ENCODE results near the gene COX8A.

Gene COX8A

GRCh38 chr11:64007629-64008282 is 33.3 kb downstream of the COX8A start:
- Histone ChIP-seq H3K4me3 (ENCODE audit: low read length) (peak overlapping the region; percentile 47), H3K4me1 (ENCODE audit: control insufficient read depth, low read depth, low read length) (no peaks in the 10 kb centered on the region), H3K27ac (ENCODE audit: low read length) (no peak overlapping the region), H3K9me3 (ENCODE audit: control insufficient read depth, low read depth, low read length) (no peaks in the 10 kb centered on the region), H3K27me3 (ENCODE audit: control insufficient read depth, insufficient read depth, low read length) (peaks cover 74% of the 10 kb centered on the region), H3K36me3 (ENCODE audit: control insufficient read depth, low read depth, low read length) (no peaks in the 10 kb centered on the region), H3K9ac (ENCODE audit: low read length) (no peak overlapping the region)

- Histone ChIP-seq H3K36me3 (ENCODE audit: control insufficient read depth, low read depth, low read length) (no peaks in the 10 kb centered on the region), H3K27ac (ENCODE audit: low read length) (no peak overlapping the region), H3K27me3 (ENCODE audit: control insufficient read depth, insufficient read depth, low read length) (peaks cover 73% of the 10 kb centered on the region), H3K4me3 (ENCODE audit: low read length) (peak overlapping the region; percentile 47), H3K4me1 (ENCODE audit: control insufficient read depth, low read depth, low read length) (no peaks in the 10 kb centered on the region), H3K9ac (ENCODE audit: low read length) (no peak overlapping the region), H3K9me3 (ENCODE audit: control insufficient read depth, low read depth, low read length) (no peaks in the 10 kb centered on the region)
Observed at GRCh38 chr11:64008283-64008913, 34.0 kb downstream of the COX8A start.

- no peaks in the 10 kb centered on the region for H3K4me1 ChIP-seq (ENCODE audit: control insufficient read depth, low read depth, low read length)
- H3K36me3 ChIP-seq (ENCODE audit: control insufficient read depth, low read depth, low read length), result no peaks in the 10 kb centered on the region
- H3K27me3 ChIP-seq (ENCODE audit: control insufficient read depth, insufficient read depth, low read length), result peaks cover 77% of the 10 kb centered on the region
- H3K27ac ChIP-seq (ENCODE audit: low read length), result no peak overlapping the region
- H3K9me3 ChIP-seq (ENCODE audit: control insufficient read depth, low read depth, low read length), result no peaks in the 10 kb centered on the region
- no peak overlapping the region for H3K4me3 ChIP-seq (ENCODE audit: low read length)
- H3K9ac ChIP-seq (ENCODE audit: low read length), result no peak overlapping the region
Observed at GRCh38 chr11:64008914-64009633, 34.7 kb downstream of the COX8A start.

- Histone ChIP-seq H3K9me3 (ENCODE audit: control insufficient read depth, low read depth, low read length) (no peaks in the 10 kb centered on the region), H3K36me3 (ENCODE audit: control insufficient read depth, low read depth, low read length) (no peaks in the 10 kb centered on the region), H3K27ac (ENCODE audit: low read length) (no peak overlapping the region), H3K4me3 (ENCODE audit: low read length) (no peak overlapping the region), H3K27me3 (ENCODE audit: control insufficient read depth, insufficient read depth, low read length) (peaks cover 77% of the 10 kb centered on the region), H3K9ac (ENCODE audit: low read length) (no peak overlapping the region), H3K4me1 (ENCODE audit: control insufficient read depth, low read depth, low read length) (no peaks in the 10 kb centered on the region)
Observed at GRCh38 chr11:64009710-64010109, 35.3 kb downstream of the COX8A start.

- peaks cover 77% of the 10 kb centered on the region for H3K27me3 ChIP-seq (ENCODE audit: control insufficient read depth, insufficient read depth, low read length)
- H3K4me3 ChIP-seq (ENCODE audit: low read length), result no peak overlapping the region
- no peaks in the 10 kb centered on the region for H3K9me3 ChIP-seq (ENCODE audit: control insufficient read depth, low read depth, low read length)
- no peaks in the 10 kb centered on the region for H3K4me1 ChIP-seq (ENCODE audit: control insufficient read depth, low read depth, low read length)
- no peak overlapping the region for H3K9ac ChIP-seq (ENCODE audit: low read length)
- H3K27ac ChIP-seq (ENCODE audit: low read length), result no peak overlapping the region
- no peaks in the 10 kb centered on the region for H3K36me3 ChIP-seq (ENCODE audit: control insufficient read depth, low read depth, low read length)
Observed at GRCh38 chr11:64010783-64011182, 36.4 kb downstream of the COX8A start.

- no peaks in the 10 kb centered on the region for H3K9me3 ChIP-seq (ENCODE audit: control insufficient read depth, low read depth, low read length)
- no peaks in the 10 kb centered on the region for H3K4me1 ChIP-seq (ENCODE audit: control insufficient read depth, low read depth, low read length)
- H3K9ac ChIP-seq (ENCODE audit: low read length), result no peak overlapping the region
- no peaks in the 10 kb centered on the region for H3K36me3 ChIP-seq (ENCODE audit: control insufficient read depth, low read depth, low read length)
- H3K27ac ChIP-seq (ENCODE audit: low read length), result no peak overlapping the region
- H3K27me3 ChIP-seq (ENCODE audit: control insufficient read depth, insufficient read depth, low read length), result peaks cover 71% of the 10 kb centered on the region
- no peak overlapping the region for H3K4me3 ChIP-seq (ENCODE audit: low read length)
Observed at GRCh38 chr11:64011371-64011770, 37.0 kb downstream of the COX8A start.

GRCh38 chr11:64013141-64013896 is 38.9 kb downstream of the COX8A start:
- Histone ChIP-seq H3K27me3 (ENCODE audit: control insufficient read depth, insufficient read depth, low read length) (peaks cover 51% of the 10 kb centered on the region), H3K4me3 (ENCODE audit: low read length) (no peak overlapping the region), H3K4me1 (ENCODE audit: control insufficient read depth, low read depth, low read length) (no peaks in the 10 kb centered on the region), H3K9me3 (ENCODE audit: control insufficient read depth, low read depth, low read length) (no peaks in the 10 kb centered on the region), H3K36me3 (ENCODE audit: control insufficient read depth, low read depth, low read length) (no peaks in the 10 kb centered on the region), H3K9ac (ENCODE audit: low read length) (no peak overlapping the region), H3K27ac (ENCODE audit: low read length) (no peak overlapping the region)

GRCh38 chr11:64014356-64014755 is 39.9 kb downstream of the COX8A start:
- H3K9me3 ChIP-seq (ENCODE audit: control insufficient read depth, low read depth, low read length), result no peaks in the 10 kb centered on the region
- H3K4me1 ChIP-seq (ENCODE audit: control insufficient read depth, low read depth, low read length), result no peaks in the 10 kb centered on the region
- no peaks in the 10 kb centered on the region for H3K36me3 ChIP-seq (ENCODE audit: control insufficient read depth, low read depth, low read length)
- H3K9ac ChIP-seq (ENCODE audit: low read length), result no peak overlapping the region
- H3K27me3 ChIP-seq (ENCODE audit: control insufficient read depth, insufficient read depth, low read length), result peaks cover 41% of the 10 kb centered on the region
- no peak overlapping the region for H3K27ac ChIP-seq (ENCODE audit: low read length)
- no peak overlapping the region for H3K4me3 ChIP-seq (ENCODE audit: low read length)

- Histone ChIP-seq H3K27ac (ENCODE audit: low read length) (no peak overlapping the region), H3K9ac (ENCODE audit: low read length) (no peak overlapping the region), H3K4me3 (ENCODE audit: low read length) (no peak overlapping the region), H3K4me1 (ENCODE audit: control insufficient read depth, low read depth, low read length) (no peaks in the 10 kb centered on the region), H3K27me3 (ENCODE audit: control insufficient read depth, insufficient read depth, low read length) (peaks cover 43% of the 10 kb centered on the region), H3K36me3 (ENCODE audit: control insufficient read depth, low read depth, low read length) (no peaks in the 10 kb centered on the region), H3K9me3 (ENCODE audit: control insufficient read depth, low read depth, low read length) (no peaks in the 10 kb centered on the region)
Observed at GRCh38 chr11:64015510-64015909, 41.1 kb downstream of the COX8A start.

- Histone ChIP-seq H3K36me3 (ENCODE audit: control insufficient read depth, low read depth, low read length) (no peaks in the 10 kb centered on the region), H3K27ac (ENCODE audit: low read length) (no peak overlapping the region), H3K4me1 (ENCODE audit: control insufficient read depth, low read depth, low read length) (peaks cover 2% of the 10 kb centered on the region), H3K9ac (ENCODE audit: low read length) (no peak overlapping the region), H3K27me3 (ENCODE audit: control insufficient read depth, insufficient read depth, low read length) (peaks cover 46% of the 10 kb centered on the region), H3K9me3 (ENCODE audit: control insufficient read depth, low read depth, low read length) (no peaks in the 10 kb centered on the region), H3K4me3 (ENCODE audit: low read length) (no peak overlapping the region)
Observed at GRCh38 chr11:64015935-64016845, 41.8 kb downstream of the COX8A start.

- peaks cover 13% of the 10 kb centered on the region for H3K4me1 ChIP-seq (ENCODE audit: control insufficient read depth, low read depth, low read length)
- no peak overlapping the region for H3K9ac ChIP-seq (ENCODE audit: low read length)
- H3K27me3 ChIP-seq (ENCODE audit: control insufficient read depth, insufficient read depth, low read length), result peaks cover 33% of the 10 kb centered on the region
- H3K4me3 ChIP-seq (ENCODE audit: low read length), result no peak overlapping the region
- no peak overlapping the region for H3K27ac ChIP-seq (ENCODE audit: low read length)
- no peaks in the 10 kb centered on the region for H3K9me3 ChIP-seq (ENCODE audit: control insufficient read depth, low read depth, low read length)
- H3K36me3 ChIP-seq (ENCODE audit: control insufficient read depth, low read depth, low read length), result no peaks in the 10 kb centered on the region
Observed at GRCh38 chr11:64017945-64018224, 43.5 kb downstream of the COX8A start.

All from iPS-18a (cell line).